ENCODE results near the gene DEDD.
"Not testable (repeated sequence)": the region's sequence is repeated elsewhere in the genome, so short reads cannot be mapped to it uniquely, and the experiment has no call there.

DEDD gene

GRCh38 chr1:161121834-161122233 is 10.6 kb downstream of the DEDD start:
- no peak for DNase-seq

GRCh38 chr1:161121042-161121650 is 11.3 kb downstream of the DEDD start:
- DNase-seq: no peak

DNA sequence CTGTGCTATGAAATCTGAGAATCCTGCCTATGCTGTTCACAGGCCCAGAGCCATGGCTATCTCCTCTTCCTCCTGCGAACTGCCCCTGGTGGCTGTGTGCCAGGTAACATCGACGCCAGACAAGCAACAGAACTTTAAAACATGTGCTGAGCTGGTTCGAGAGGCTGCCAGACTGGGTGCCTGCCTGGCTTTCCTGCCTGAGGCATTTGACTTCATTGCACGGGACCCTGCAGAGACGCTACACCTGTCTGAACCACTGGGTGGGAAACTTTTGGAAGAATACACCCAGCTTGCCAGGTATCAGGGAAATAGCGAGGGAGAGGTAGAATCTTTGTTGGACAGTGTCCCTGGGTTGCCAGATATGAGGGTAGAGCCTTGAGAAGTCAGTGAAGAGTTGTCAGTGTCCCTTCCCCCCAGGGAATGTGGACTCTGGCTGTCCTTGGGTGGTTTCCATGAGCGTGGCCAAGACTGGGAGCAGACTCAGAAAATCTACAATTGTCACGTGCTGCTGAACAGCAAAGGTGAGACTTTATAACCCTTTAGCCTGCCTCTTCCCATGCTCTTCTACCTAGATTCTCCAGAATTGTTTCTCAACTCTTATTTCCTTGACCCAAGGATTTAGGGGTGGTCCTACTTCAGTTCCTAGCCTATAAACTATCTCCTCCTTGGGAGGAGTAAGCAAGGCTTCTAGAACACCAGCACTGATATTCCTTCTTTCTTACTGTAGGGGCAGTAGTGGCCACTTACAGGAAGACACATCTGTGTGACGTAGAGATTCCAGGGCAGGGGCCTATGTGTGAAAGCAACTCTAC is 13.2 kb downstream of the DEDD start:
- DNase-seq: peak; percentile 41

DNA sequence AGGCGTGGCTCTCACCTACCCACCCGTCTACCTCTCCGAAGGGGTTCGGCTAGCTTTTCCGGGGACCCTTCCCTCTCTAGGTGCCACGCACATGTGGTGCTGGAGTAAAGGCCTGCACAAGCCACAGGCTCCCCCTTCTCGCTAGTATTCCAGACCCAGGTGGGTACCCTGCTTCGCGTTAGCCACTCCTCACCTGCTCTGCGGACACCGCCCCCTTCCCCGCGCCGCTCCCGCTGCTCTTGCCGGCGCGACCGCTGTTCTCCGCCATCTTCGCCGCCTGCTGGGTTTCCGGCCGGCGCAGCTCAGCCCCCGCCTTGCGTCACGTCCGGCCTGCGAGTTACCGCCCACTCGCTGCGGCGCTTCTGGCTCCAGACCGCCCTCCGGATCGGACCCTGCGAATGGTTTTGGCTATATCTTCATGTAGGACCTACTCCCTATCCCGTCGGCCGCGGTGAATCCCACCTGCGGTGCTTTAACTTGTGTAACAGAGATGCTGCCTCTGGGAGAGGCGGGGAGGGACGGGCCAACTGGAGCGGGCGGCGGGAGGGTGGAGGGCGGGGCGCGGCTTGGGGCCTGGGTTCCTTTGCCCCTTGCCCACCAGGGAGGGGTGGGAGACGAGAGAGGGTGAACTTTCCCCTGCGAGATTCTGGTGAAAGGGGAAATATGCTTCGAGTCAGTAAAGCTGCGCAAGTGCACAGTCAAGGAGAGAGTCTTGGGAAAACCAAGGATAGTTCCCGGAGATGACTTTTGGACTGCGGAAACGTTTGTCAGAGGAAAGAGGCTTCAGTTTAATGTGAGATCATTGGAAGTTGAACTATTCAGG is 14.5 kb downstream of the DEDD start, which contains the start of the genes NIT1 and PFDN2:
NIT1 (plus strand) TSS at position 347 of the 823 bp plus-strand sequence; CDS start at position 419, 72 bp downstream.
PFDN2 (minus strand) TSS at position 279 of the 823 bp plus-strand sequence; CDS start at position 268, 11 bp downstream.
- DNase-seq: peak; percentile 77

DNA sequence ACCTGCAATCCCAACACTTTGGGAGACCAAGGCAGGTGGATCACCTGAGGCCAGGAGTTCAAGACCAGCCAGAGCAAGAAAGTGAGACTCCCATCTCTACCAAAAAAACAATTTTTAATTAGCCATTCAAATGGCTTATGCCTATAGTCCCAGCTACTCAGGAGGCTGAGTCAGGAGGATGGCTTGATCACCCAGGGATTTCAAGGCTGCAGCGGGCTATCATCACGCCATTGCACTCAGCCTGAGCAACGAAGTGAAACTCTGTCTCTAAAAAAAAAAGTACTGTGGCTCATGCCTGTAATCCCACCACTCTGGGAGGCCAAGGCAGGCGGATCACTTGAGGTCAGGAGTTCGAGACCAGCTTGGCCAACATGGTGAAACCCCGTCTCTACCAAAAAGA is 16.5 kb downstream of the DEDD start:
- DNase-seq: not testable (repeated sequence)

DNA sequence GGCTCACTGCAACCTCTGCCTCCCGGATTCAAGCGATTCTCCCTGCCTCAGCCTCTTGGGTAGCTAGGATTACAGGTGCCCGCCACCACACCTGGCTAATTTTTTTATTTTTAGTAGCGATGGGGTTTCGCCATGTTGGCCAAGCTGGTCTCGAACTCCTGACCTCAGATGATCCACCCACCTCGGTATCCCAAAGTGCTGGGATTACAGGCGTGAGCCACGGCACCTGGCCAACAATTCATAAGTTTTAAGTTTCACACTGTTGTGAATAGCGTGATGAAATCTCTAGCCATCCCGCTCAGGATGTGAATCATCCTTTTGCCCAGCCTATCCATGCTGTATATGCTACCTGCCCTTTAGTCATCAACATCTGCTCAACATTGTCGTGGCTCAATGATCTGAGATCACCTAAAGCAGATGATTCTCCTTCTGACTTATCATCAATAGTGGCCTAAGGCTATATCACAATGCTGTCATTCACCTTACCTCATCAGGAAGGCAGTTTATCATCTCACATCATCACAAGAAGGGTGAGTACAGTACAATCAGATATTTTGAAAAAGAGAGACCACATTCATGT is 17.2 kb downstream of the DEDD start:
- no peak for DNase-seq

- DNase-seq: no peak
These were observed 17.9 kb downstream of the DEDD start for GRCh38 chr1:161114556-161114955.

GRCh38 chr1:161113915-161114314 is 18.6 kb downstream of the DEDD start:
- DNase-seq: no peak

- no peak for DNase-seq
These were observed 20.9 kb downstream of the DEDD start for GRCh38 chr1:161111527-161111926.

GRCh38 chr1:161111117-161111516 is 21.4 kb downstream of the DEDD start:
- no peak for DNase-seq

- no peak for DNase-seq
These were observed 26.0 kb downstream of the DEDD start for GRCh38 chr1:161106431-161106830.

- no peak for DNase-seq
These were observed 31.9 kb downstream of the DEDD start for GRCh38 chr1:161100556-161100955.

- DNase-seq: no peak
These were observed 33.2 kb downstream of the DEDD start for GRCh38 chr1:161099090-161099802.

DNA sequence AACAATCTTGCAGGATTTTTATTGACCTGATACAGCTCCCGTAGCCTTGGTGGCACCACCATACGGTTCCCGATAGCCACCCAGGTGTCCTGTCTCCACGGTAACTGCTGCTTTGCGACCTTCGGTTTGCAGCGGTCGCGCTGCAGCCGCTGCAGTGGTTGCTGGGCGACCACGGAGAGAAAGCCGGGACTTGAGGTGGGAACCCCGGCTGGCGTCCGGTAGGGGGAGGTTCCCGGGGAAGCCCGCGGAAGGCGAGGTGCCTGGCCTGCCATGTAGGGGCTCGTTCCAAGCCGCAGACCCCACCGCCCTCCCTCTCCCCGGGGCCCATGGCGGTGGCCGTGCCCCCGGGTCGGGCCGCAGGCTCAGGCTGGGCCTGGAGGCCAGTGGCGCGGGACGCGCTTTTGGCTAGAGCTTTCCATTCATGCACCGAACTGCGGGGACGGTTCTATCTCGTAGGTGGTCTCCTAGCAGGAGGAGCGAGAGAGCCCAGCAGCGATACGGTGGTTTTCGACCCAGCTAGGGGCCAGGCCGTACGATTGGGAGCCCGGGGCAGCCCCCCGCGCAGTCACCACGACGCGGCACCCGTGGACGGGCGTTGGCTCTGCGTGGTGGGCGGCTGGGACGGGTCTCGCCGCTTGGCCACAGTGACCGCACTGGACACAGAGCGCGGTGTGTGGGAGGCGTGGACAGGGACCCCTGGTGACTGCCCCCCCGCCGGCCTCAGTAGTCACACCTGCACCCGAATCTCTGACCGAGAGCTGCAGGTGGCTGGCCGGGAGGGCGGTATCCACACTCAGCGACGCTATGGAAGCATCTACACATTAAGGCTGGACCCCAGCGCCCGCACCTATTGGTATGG is 34.0 kb downstream of the DEDD start, which contains the start of gene KLHDC9:
KLHDC9 (plus strand) TSS at position 152 of the 859 bp plus-strand sequence; CDS start at position 327, 175 bp downstream.
- DNase-seq: peak; percentile 70

- DNase-seq: no peak
These were observed 35.9 kb downstream of the DEDD start for GRCh38 chr1:161096530-161096929.

- DNase-seq: no peak
These were observed 36.5 kb downstream of the DEDD start for GRCh38 chr1:161096015-161096414.

DNA sequence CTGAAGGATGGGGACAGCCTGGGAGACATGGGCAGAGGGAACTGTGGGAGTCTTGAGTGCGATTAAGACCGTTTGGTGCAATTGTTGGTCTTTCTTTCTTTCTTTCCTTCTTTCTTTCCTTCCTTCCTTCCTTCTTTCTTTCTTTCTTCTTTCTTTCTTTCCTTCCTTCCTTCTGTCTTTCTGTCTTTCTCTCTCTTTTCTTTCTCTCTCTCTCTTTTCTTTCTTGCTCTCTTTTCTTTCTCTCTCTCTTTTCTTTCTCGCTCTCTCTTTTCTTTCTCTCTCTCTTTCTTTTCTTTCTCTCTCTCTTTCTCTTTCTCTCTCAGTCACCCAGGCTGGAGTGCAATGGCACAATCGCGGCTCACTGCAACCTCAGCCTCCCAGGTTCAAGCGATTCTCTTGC is 37.2 kb downstream of the DEDD start:
- no peak for DNase-seq

DNA sequence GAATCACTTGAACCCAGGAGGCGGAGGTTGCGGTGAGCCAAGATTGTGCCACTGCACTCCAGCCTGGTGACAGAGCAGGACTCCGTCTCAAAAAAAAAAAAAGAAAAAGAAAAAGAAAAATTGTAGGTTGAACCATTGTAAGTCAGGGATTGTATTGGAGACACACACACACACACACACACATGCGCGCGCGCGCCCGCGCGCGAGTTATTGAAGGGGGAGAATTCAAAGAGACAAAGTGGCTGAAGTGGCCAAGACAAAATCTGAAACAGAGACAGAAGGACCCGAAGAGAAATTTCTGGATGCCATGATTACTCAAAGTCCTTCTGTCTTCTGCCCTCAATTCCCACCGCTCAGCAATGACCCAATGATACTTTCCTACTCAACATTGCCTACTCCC is 38.0 kb downstream of the DEDD start:
- DNase-seq: no peak

- DNase-seq: no peak
These were observed 39.8 kb downstream of the DEDD start for GRCh38 chr1:161092621-161093028.

DNA sequence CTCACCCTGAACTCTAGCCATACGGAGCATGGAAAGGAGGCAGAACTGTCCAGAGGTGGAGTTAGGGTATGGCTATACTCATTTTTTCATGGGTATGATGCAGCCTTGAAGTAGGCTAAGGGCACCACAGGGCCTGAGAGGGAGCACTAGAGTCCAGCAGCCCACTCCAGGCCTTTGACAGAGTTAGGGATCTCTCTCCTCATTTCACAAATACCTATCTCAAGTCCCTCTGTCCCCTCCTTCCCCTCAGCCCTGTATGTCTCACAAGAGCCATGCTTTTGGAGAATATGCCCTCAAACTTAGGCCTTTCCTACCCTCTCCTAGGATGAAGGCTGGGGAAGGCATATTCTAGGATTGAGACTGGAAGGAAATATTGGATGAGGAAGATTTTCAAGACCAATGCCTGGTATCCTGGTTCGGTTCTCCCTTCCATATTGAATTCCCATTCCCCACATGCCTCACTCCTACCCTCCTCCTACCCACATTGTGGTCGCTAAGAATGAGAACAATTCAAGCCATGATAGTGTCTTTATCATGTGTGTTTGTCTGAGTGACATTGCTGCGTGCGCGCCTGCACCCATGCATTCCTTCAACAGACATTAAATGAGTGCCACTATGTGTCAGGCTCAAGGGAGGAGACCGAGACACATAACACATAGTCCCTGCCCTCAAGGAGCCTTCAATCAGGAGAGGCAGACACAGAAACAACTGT is 40.5 kb downstream of the DEDD start:
- no peak for DNase-seq

Measured in activated gamma-delta T cell treated with Interleukin-2 at 50 U/mL for 16 hours (primary cell).